Fibroblast of the aortic adventitia (primary cell): ENCODE data around the gene LINC00305. TPM values are rescaled to one million over a fixed set of nuclear protein-coding genes. Genes with fewer than 3 reads are reported as not detected.

Experiments used
- DNase-seq: peaks from one replicate; pipeline ENCODE4 v3.0.0-alpha.2; 2010; ENCODE audit warnings: low read depth
- H3K4me3 ChIP-seq: 2 replicates; pipeline ENCODE4 v1.5.1; 2011; ENCODE audit warnings: low read depth, mild to moderate bottlenecking, control low read depth, low read length, moderate library complexity
- total RNA-seq: library from RNA; depleted of rRNA; stranded (reverse); fragments of >200 nt; gene quantifications from 2 replicates; pipeline ENCODE4 v1.2.3, GENCODE V29; 2012; ENCODE audit warnings: low replicate concordance
- TF ChIP-seq, protein P1 (sequence below): IDR thresholded peaks from 2 replicates; pipeline ENCODE4 v1.5.1; 2011; ENCODE audit warnings: mild to moderate bottlenecking, low read length, control low read depth, inconsistent platforms; ENCODE audit not compliant: insufficient read depth

Gene LINC00305
- total RNA-seq, 1 donor: not detected

DNA sequence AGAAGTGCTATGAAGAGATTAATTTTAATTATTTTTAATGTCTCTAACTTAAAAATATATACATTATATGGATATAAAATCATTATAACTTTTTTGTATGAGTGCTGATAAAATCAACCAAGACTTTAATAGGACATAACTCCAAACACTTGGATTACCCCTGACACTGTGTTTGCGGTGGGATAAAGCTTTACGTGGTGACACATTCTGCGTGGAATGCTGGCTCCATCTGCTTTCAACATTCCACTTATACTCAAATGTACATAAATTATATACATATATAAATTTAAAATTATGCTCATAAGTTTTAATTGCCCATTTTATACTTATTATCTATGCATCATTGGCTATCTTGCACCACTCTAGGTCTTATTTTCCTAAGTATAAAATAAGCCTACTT lies 30.5 kb downstream of the LINC00305 start:
- TF ChIP-seq, protein P1, sequence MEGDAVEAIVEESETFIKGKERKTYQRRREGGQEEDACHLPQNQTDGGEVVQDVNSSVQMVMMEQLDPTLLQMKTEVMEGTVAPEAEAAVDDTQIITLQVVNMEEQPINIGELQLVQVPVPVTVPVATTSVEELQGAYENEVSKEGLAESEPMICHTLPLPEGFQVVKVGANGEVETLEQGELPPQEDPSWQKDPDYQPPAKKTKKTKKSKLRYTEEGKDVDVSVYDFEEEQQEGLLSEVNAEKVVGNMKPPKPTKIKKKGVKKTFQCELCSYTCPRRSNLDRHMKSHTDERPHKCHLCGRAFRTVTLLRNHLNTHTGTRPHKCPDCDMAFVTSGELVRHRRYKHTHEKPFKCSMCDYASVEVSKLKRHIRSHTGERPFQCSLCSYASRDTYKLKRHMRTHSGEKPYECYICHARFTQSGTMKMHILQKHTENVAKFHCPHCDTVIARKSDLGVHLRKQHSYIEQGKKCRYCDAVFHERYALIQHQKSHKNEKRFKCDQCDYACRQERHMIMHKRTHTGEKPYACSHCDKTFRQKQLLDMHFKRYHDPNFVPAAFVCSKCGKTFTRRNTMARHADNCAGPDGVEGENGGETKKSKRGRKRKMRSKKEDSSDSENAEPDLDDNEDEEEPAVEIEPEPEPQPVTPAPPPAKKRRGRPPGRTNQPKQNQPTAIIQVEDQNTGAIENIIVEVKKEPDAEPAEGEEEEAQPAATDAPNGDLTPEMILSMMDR: no peak
- DNase-seq: no peak
- H3K4me3 ChIP-seq: no peak overlapping the region

- no peak for DNase-seq
- TF ChIP-seq, protein P1: no peak
- H3K4me3 ChIP-seq: no peak overlapping the region
Observed at GRCh38 chr18:64116571-64117175, 32.2 kb downstream of the LINC00305 start.

- DNase-seq: no peak
- H3K4me3 ChIP-seq: no peak overlapping the region
- TF ChIP-seq, protein P1: no peak
Observed at GRCh38 chr18:64115881-64116280, 33.0 kb downstream of the LINC00305 start.

DNA sequence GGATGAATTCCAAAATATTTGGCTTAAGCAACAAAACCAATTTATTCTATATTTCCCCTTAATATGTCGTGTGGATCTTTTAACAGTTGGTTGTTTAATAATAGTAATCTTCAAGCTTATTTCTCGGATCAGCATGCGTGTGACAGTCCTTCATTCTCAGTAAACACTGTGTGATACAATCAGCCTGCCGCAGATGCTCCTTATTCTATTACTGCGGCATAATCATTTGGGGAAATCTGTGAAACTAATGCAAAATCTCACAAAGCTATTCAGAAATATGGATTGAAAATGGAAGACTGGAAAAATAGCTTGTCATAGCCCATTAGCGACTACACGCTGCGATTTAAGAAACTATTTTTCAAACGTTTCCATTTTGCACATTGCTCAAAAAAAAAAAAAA lies 36.9 kb downstream of the LINC00305 start:
- TF ChIP-seq, protein P1: no peak
- DNase-seq: no peak
- no peak overlapping the region for H3K4me3 ChIP-seq

GRCh38 chr18:64110692-64111480 lies 38.0 kb downstream of the LINC00305 start:
- H3K4me3 ChIP-seq: no peak overlapping the region
- DNase-seq: no peak
- TF ChIP-seq, protein P1: no peak

DNA sequence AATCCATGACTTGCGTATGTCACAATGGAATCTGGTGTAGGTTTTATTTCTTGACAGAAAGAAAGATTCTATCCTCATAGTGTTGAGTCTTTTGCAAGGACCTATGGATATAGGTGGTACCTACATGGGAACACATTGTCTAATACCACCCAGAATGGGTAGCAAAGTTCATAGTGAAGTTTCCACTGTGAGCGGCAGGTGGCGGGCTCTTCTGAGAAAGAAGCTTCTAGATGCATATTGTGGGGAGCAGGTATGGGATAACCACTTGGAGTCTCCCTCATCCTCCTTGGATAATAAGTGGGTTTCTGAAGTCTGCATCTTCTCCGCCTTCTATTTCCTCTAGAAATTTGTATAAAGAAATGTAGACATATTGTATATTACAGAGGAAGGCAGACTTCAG lies 44.9 kb downstream of the LINC00305 start:
- TF ChIP-seq, protein P1: no peak
- DNase-seq: no peak
- no peak overlapping the region for H3K4me3 ChIP-seq
